KOPT-K1 (cell line): ENCODE measurements around the gene TNFSF4.

Source experiments
- H3K27ac ChIP-seq: fragments of 200-600 bp; sonication (generic); 2 replicates; pipeline ENCODE4 v1.5.1; 2016; ENCODE audit warnings: antibody characterized with exemption, mild to moderate bottlenecking, low read depth, low read length; ENCODE audit not compliant: poor library complexity, severe bottlenecking
- H3K36me3 ChIP-seq: fragments of 200-600 bp; sonication (generic); 2 replicates; pipeline ENCODE4 v1.5.1; 2017; ENCODE audit warnings: antibody characterized with exemption, mild to moderate bottlenecking, low read length, moderate library complexity; ENCODE audit not compliant: insufficient read depth
- H3K9me3 ChIP-seq: fragments of 200-600 bp; sonication (generic); 2 replicates; pipeline ENCODE4 v1.5.1; 2017; ENCODE audit warnings: antibody characterized with exemption, low read length, mild to moderate bottlenecking; ENCODE audit not compliant: insufficient read depth, poor library complexity, severe bottlenecking

TNFSF4 gene

DNA sequence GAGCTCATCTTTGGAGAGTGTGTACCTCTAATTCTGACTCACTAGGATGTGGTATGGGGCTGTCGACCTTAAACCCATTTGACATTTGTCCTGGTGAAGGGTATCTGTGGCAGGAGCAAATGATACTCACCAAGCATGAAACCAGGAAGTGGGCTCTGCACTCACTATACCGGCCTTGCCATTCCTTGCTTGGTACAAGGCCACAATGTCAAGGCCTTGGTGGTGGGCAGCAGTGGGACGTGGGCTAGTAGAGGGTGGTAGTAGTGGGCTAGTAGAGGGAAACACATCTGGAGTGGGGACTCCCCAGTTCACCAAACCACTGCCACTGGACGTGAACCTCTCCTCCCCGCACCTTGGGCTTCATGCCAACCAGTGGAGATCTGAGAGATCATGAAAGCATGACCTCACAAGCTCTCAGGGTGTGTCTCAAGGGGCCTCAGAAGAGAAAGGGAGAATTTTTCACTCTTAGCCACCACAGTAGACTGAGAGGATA, 11.5 kb downstream of the TNFSF4 start:
- Histone ChIP-seq H3K36me3 (no peaks in the 10 kb centered on the region), H3K9me3 (no peaks in the 10 kb centered on the region), H3K27ac (no peak overlapping the region)

DNA sequence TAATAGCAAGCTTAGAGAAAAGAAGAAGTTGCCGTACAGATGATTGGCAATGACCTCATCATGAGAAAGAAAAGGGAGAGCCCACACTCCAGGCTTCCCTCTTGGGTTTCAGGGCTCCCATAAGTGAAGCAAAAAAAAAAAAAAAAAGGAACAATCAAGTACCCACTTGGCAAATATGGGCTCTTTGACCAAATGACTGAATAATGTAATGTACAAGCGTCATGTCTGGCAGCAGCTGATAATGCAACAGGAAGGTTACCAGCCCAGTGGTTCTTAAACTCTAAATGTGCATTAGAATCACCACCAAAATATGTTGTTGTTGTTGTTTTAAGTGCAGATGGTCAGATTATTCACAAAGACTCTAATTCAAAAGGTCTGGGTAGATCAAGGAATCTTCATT, 13.5 kb downstream of the TNFSF4 start:
- no peaks in the 10 kb centered on the region for H3K36me3 ChIP-seq
- H3K27ac ChIP-seq, result no peak overlapping the region
- no peaks in the 10 kb centered on the region for H3K9me3 ChIP-seq

DNA sequence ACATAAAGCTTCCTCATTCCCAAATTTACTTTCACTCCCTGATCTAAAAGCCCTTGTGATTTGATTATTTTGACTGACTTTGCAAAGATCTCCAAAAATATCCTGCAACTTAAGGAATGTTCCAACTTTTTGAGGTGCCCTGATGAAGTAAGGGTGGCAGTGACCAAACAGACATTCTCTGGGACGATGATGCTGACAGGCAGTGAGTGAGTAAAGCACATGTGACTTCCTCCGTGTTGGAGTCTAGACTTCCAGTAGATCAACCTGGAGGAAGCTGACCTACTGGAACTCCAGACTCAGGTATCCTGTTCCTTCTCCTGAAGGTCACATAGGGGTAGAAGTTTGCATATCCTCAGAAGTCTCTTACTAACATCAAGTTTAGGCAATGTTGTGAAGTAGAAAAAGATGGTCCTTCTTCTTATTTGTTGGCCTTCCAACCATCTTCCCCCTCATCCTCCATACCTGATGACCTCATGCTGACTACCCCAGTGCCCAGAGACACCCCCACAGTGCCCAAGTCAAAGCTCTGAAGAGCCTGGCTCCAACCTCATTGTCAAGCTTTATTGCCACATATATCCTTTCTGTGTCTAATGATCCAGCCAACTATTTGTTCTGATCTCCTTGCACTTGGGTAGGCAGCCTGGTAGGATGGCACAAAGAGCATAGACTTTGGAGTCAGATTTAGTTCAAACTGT, 16.0 kb downstream of the TNFSF4 start:
- Histone ChIP-seq H3K36me3 (no peaks in the 10 kb centered on the region), H3K27ac (no peak overlapping the region), H3K9me3 (no peaks in the 10 kb centered on the region)

DNA sequence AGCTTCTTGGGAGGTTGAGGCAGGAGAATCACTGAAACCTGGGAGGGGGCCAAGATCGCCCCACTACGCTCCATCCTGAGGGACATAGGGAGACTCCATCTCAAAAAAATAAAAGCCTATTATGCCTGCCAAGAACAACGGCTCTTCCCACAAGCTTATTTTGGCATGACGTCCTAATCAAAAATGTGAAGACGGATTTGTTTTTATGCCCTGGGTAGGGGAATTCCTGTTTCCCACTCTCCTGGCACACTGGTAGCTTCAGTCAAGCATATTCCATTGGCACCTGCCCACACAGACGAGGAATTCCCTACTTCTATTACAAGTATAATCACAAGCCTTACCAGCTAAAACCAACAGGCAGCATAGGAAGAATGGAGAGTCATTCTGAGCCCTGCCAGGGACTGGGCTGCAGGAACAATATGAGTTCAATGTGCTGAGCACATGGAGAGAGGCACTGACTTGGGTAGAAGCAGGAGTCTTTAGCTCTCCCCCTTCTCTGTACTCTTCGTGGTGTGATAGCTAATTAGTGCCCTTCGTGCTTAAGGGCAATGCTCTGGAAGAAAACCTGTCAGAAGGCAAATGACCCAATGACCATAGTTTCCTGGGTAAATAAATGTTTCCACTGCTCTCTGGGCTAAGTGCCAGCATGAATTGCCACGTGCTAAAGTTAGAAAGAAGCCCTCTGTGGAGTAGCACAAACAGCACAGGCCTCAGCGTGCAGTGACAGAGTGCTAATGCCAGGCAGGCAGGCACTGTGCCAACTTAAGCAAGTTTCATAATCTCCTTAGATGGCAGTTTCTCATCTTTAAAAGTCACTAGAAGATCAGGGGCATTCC, 16.8 kb downstream of the TNFSF4 start:
- H3K27ac ChIP-seq, result no peak overlapping the region
- H3K9me3 ChIP-seq, result no peaks in the 10 kb centered on the region
- H3K36me3 ChIP-seq, result no peaks in the 10 kb centered on the region

DNA sequence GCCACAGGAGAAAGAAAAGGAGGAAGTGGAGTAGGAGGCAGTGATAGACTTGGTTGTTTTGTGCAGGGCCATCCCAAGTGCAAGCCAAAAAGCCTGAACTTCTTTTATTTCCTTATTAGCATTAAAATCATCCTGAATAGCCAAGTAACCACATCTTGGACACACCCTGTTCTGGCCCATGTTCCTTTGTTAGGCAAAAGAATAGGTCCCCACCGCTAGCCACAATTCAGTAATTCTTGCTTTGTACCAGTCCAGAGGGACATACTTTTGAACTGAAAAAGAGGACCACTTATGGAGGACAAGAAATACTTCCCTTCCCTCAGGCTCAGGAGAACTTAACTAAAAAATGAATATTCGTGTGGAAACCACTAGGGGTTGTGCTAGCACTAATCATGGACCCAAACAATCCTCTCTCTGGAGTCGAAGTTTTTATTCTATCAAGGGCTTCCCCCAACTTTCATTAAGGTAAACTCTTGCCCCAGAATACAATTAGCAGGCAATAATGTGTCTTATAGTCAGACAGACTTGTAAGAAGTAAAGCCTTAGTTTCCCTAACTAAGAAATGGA, 19.4 kb downstream of the TNFSF4 start:
- Histone ChIP-seq H3K9me3 (no peaks in the 10 kb centered on the region), H3K27ac (no peak overlapping the region), H3K36me3 (no peaks in the 10 kb centered on the region)

DNA sequence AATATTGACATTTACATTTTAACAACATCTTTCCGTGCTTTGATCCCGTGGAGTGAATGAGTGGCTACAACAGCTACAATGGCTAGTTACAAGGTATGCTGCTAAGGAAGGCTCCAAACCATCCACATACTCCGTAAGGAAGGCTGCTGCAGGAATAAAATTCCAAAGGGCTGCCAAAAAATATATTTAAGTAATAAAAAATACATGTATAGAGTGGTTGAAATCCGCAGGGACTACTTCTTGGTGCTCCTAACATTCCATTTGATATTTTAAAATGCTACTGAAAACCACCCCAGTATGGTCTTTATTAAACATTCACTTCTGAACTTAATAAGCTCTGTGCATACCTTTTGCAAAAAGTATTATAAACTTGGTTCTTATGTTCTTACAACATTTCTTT, 25.3 kb downstream of the TNFSF4 start:
- peaks cover 8% of the 10 kb centered on the region for H3K9me3 ChIP-seq
- no peaks in the 10 kb centered on the region for H3K36me3 ChIP-seq
- no peak overlapping the region for H3K27ac ChIP-seq

DNA sequence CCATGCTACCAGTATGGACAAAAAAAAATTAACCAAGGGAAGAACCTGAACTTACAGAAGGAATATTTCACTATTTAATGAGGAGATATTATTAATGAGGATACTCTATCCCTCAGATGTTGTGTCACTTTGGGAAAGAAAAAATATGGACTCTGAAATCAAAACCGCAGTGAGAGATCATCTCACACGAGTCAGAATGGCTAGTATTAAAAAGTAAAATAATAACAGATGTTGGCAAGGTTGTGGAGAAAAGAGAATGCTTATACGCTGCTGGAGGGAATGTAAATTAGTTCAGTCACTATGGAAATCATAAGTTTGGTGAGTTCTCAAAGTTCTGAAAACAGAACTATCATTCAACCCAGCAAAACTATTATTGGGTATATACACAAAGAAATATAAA, 30.9 kb downstream of the TNFSF4 start:
- Histone ChIP-seq H3K36me3 (no peaks in the 10 kb centered on the region), H3K9me3 (peaks cover 47% of the 10 kb centered on the region), H3K27ac (no peak overlapping the region)

DNA sequence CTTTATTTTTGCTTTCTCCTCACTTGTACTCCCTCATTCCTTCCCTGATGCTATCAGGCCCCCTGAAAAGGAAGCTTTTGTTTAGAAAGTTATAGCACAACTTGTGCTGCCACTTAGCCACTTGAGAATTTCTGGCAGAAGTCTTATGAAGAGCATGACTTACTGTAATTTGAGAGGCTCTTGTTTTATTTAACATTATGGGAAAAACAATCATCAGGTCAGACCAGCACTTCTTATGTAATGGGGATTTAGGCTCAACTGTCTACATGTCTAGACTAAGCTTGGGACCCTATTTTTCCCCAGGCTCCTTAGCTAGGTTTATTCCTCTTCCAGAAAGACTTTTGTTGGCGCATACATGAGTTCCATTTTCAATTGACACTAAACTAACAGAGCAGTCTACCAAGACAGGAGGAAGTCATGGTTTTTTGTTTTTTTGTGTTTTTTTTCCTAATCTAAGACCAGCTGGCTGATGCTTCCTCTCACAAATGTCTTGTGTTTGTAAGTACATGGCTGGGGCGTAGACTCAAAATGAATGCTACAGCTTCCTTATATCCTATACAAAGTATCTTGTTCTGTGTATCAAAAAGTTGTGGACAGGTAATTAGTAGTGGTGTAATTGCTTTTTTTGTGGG, 31.5 kb downstream of the TNFSF4 start:
- no peaks in the 10 kb centered on the region for H3K36me3 ChIP-seq
- no peak overlapping the region for H3K27ac ChIP-seq

DNA sequence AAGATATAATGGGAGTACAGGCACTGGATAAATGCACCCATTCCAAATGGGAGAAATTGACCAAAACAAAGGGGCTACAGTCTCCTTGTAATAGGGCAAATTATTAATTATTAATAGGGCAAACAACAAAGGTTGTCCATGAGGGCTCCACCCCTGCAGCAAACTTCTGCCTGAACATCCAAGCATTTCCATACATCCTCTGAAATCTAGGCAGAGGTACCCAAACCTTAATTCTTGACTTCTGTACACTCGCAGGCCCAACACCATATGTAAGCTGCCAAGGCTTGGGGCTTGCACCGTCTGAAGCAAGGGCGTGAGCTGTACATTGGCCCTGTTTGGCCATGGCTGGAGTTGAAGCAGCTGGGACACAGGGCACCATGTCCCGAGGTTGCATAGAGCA, 33.7 kb downstream of the TNFSF4 start:
- peaks cover 51% of the 10 kb centered on the region for H3K9me3 ChIP-seq
- H3K36me3 ChIP-seq, result no peaks in the 10 kb centered on the region

More for the DNA sequence above, 31.5 kb downstream of the TNFSF4 start:
- H3K9me3 ChIP-seq, result peaks cover 53% of the 10 kb centered on the region

DNA sequence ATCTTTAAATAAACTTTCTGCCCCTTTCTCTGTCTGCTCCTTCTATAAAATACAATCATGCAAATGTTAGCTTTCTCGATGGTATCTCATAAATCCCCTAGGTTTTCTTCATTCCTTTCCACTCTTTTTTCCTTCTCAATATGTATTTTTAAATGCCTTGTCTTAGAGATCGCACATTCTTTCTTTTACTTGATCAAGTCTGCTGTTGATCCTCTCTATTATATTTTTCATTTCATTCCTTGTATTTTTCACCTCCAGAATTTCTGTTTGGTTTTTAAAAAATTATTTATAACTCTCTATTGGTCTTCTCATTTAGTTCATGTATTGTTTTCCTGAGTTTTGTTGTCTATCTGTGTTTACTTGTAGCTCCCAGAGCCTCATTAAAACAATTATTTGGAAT, 36.0 kb downstream of the TNFSF4 start:
- no peaks in the 10 kb centered on the region for H3K36me3 ChIP-seq
- H3K9me3 ChIP-seq, result peaks cover 46% of the 10 kb centered on the region
- no peak overlapping the region for H3K27ac ChIP-seq

More for the DNA sequence above, 33.7 kb downstream of the TNFSF4 start:
- H3K27ac ChIP-seq, result no peak overlapping the region

DNA sequence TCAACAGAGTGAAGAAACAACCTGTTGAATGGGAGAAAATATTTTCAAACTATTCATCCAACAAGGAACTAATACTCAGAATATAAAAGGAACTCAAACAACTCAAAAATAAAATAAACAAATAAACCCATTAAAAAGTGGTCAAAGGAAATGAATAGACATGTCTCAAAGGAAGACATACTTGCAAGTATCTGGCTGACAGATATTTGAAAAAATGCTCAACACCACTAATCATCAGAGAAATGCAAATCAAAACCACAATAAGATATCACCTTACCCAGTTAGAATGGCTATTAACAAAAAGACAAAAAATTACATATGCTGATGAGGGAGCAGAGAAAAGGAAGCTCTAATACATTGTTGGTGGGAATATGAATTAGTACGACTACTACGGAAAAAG, 38.2 kb downstream of the TNFSF4 start:
- Histone ChIP-seq H3K36me3 (no peaks in the 10 kb centered on the region), H3K9me3 (peaks cover 34% of the 10 kb centered on the region)

DNA sequence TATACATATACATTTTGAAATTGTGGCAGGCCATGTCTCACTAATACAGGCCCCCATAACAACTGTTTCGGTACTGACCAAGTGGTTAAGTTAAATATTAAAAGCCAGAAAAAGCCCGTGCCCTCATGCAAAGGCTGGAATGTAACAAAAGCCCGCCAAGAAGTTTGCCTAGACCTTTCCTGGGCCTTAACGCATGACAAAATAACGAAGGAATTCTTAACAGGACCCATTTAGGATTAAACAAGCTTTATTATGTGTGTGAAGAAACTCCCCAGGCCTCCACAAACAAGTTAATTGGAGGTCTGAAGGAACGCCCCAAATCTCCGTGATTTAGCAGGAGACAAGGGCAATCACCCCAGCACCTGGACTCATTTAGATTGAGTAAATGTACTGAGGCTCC, 42.4 kb downstream of the TNFSF4 start:
- Histone ChIP-seq H3K36me3 (no peaks in the 10 kb centered on the region), H3K27ac (no peak overlapping the region), H3K9me3 (no peaks in the 10 kb centered on the region)

More for the DNA sequence above, 38.2 kb downstream of the TNFSF4 start:
- H3K27ac ChIP-seq, result no peak overlapping the region

DNA sequence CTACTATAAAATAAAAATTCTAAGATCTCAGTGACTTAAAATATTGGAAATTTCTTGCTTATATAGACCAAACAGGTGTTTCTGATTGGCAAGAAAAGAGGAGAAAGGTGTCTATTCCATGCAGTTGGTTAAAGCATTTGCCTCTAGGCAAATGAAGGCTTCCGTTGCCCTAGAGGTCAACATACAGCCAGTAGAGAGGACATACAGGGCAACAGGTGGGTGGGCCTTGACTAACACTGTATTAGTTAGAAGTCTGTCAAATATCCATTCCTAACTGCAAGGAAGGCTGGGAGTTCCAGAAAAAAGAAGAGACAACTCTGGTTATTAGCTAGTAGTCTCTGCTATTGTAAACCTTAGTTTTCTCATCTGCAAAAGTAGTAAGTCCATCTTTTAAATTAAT, 43.0 kb downstream of the TNFSF4 start:
- Histone ChIP-seq H3K36me3 (no peaks in the 10 kb centered on the region), H3K27ac (no peak overlapping the region), H3K9me3 (no peaks in the 10 kb centered on the region)

DNA sequence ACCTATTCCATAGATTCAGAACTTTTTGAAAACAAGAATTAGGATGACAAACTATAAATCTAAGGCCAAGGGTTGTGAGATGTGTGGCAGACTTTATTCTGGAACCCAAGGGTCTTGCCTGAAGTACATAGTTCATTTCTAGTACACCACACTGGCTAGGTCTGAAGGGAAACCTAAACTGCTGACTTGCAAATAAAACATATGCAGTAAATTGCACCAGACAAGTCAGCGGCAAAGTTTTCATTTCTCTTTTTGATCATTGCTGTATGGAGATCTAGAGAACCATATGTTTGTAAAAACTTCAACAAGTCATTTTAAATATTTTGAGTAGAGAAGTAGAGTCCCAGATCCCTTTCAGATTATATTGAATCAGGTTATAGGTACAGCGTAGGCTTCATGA, 43.9 kb downstream of the TNFSF4 start:
- Histone ChIP-seq H3K36me3 (no peaks in the 10 kb centered on the region), H3K9me3 (no peaks in the 10 kb centered on the region), H3K27ac (no peak overlapping the region)

DNA sequence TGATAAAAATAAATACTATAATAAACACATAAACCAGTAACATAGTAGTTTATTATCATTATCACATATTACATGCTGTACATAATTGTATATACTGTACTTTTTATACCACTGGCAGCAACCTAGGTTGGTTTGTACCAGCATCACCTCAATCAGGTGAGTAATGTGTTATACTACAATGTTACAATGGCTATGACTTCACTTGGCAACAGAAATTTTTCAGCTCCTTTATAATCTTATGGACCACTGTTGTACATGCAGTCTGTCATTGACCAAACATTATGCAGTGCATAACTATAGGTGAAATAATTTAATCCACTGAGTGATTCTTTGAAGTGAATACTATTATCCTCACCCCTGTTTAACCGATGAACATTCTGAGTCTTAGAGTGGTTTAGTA, 44.5 kb downstream of the TNFSF4 start:
- H3K9me3 ChIP-seq, result no peaks in the 10 kb centered on the region
- H3K36me3 ChIP-seq, result no peaks in the 10 kb centered on the region
- no peak overlapping the region for H3K27ac ChIP-seq
